ENCODE results near the gene CACNG6. TPM values are rescaled to one million over a fixed set of nuclear protein-coding genes. Genes with fewer than 3 reads are reported as not detected.
A peak's percentile ranks its signal among the peaks of the same experiment; 100 is the strongest.
"Not testable (repeated sequence)": the region's sequence is repeated elsewhere in the genome, so short reads cannot be mapped to it uniquely, and the experiment has no call there.

The CACNG6 gene
- total and polyA plus RNA-seq, 5 donors = not detected

- ATAC-seq = no peak
- no peak for DNase-seq
- intact Hi-C loops (cut with DNase I) = loop anchor here (10.0 kb wide), 4 partner anchors 124 to 234 kb away; partner anchors contain the start of gene CACNG7 (in 2 of the 4)
- Histone ChIP-seq H3K27ac (ENCODE audit: low read length) (no peak overlapping the region), H3K4me1 (ENCODE audit: control insufficient read depth, insufficient read depth, low read length) (no peaks in the 10 kb centered on the region), H3K9me3 (ENCODE audit: control insufficient read depth, low read length) (no peaks in the 10 kb centered on the region), H3K27me3 (ENCODE audit: control insufficient read depth, insufficient read depth) (no peaks in the 10 kb centered on the region), H3K4me3 (ENCODE audit: low read length) (no peak overlapping the region)
- WGBS = 75% methylated on average over 3 of the region's 3 CpGs
Observed at GRCh38 chr19:54029301-54029700, 37.9 kb downstream of the CACNG6 start.

- intact Hi-C loops (cut with DNase I) = loop anchor here (10.0 kb wide), 4 partner anchors 125 to 235 kb away; partner anchors contain the start of gene CACNG7 (in 2 of the 4)
- no peak overlapping the region for H3K27ac ChIP-seq (ENCODE audit: low read length)
- no peaks in the 10 kb centered on the region for H3K4me1 ChIP-seq (ENCODE audit: control insufficient read depth, insufficient read depth, low read length)
- H3K27me3 ChIP-seq (ENCODE audit: control insufficient read depth, insufficient read depth) = no peaks in the 10 kb centered on the region
- WGBS = 34% methylated on average over 9 of the region's 9 CpGs
- DNase-seq (peak in 2 of 3 donors; percentile 32 to 66), ATAC-seq (peak in 1 of 2 donors; percentile 45)
- no peaks in the 10 kb centered on the region for H3K9me3 ChIP-seq (ENCODE audit: control insufficient read depth, low read length)
- H3K4me3 ChIP-seq (ENCODE audit: low read length) = no peak overlapping the region
Observed at GRCh38 chr19:54029930-54030490, 38.6 kb downstream of the CACNG6 start.

GRCh38 chr19:54030895-54031586 is 39.6 kb downstream of the CACNG6 start:
- H3K27me3 ChIP-seq (ENCODE audit: control insufficient read depth, insufficient read depth) = no peaks in the 10 kb centered on the region
- DNase-seq (no peak), ATAC-seq (no peak)
- H3K27ac ChIP-seq (ENCODE audit: low read length) = no peak overlapping the region
- H3K9me3 ChIP-seq (ENCODE audit: control insufficient read depth, low read length) = no peaks in the 10 kb centered on the region
- 37% methylated on average over 13 of the region's 13 CpGs for WGBS
- no peaks in the 10 kb centered on the region for H3K4me1 ChIP-seq (ENCODE audit: control insufficient read depth, insufficient read depth, low read length)
- no peak overlapping the region for H3K4me3 ChIP-seq (ENCODE audit: low read length)
- intact Hi-C loops (cut with DNase I) = no loop called here

- intact Hi-C loops (cut with DNase I) = no loop called here
- WGBS = 54% methylated on average over 4 of the region's 4 CpGs
- H3K27me3 ChIP-seq (ENCODE audit: control insufficient read depth, insufficient read depth) = no peaks in the 10 kb centered on the region
Observed at GRCh38 chr19:54035215-54036178, 44.1 kb downstream of the CACNG6 start.

GRCh38 chr19:54036542-54036941 is 45.1 kb downstream of the CACNG6 start:
- H3K27ac ChIP-seq (ENCODE audit: low read length); H3K4me1 ChIP-seq (ENCODE audit: control insufficient read depth, insufficient read depth, low read length); DNase-seq; H3K9me3 ChIP-seq (ENCODE audit: control insufficient read depth, low read length); intact Hi-C loops (cut with DNase I); ATAC-seq; H3K4me3 ChIP-seq (ENCODE audit: low read length); H3K27me3 ChIP-seq (ENCODE audit: control insufficient read depth, insufficient read depth): not testable (repeated sequence)
- WGBS = 78% methylated on average over 5 of the region's 5 CpGs

More at GRCh38 chr19:54035215-54036178, 44.1 kb downstream of the CACNG6 start:
- no peaks in the 10 kb centered on the region for H3K9me3 ChIP-seq (ENCODE audit: control insufficient read depth, low read length)
- ATAC-seq (no peak), DNase-seq (no peak)
- H3K4me3 ChIP-seq (ENCODE audit: low read length) = no peak overlapping the region
- no peak overlapping the region for H3K27ac ChIP-seq (ENCODE audit: low read length)
- H3K4me1 ChIP-seq (ENCODE audit: control insufficient read depth, insufficient read depth, low read length) = no peaks in the 10 kb centered on the region

- WGBS = 82% methylated on average over 4 of the region's 4 CpGs
- DNase-seq (no peak), ATAC-seq (no peak)
- Histone ChIP-seq H3K27ac (ENCODE audit: low read length) (no peak overlapping the region), H3K4me3 (ENCODE audit: low read length) (no peak overlapping the region), H3K27me3 (ENCODE audit: control insufficient read depth, insufficient read depth) (no peaks in the 10 kb centered on the region), H3K9me3 (ENCODE audit: control insufficient read depth, low read length) (no peaks in the 10 kb centered on the region), H3K4me1 (ENCODE audit: control insufficient read depth, insufficient read depth, low read length) (no peaks in the 10 kb centered on the region)
- intact Hi-C loops (cut with DNase I) = no loop called here
Observed at GRCh38 chr19:54040003-54040402, 48.6 kb downstream of the CACNG6 start.

GRCh38 chr19:54041969-54042606 is 50.7 kb downstream of the CACNG6 start:
- Histone ChIP-seq H3K27ac (ENCODE audit: low read length) (no peak overlapping the region), H3K27me3 (ENCODE audit: control insufficient read depth, insufficient read depth) (no peaks in the 10 kb centered on the region), H3K4me1 (ENCODE audit: control insufficient read depth, insufficient read depth, low read length) (no peaks in the 10 kb centered on the region), H3K9me3 (ENCODE audit: control insufficient read depth, low read length) (no peaks in the 10 kb centered on the region), H3K4me3 (ENCODE audit: low read length) (no peak overlapping the region)
- DNase-seq (no peak), ATAC-seq (no peak)
- intact Hi-C loops (cut with DNase I) = no loop called here
- WGBS = 54% methylated on average over 9 of the region's 9 CpGs

- H3K4me3 ChIP-seq (ENCODE audit: low read length) = no peak overlapping the region
- intact Hi-C loops (cut with DNase I) = no loop called here
- WGBS = 77% methylated on average over 3 of the region's 3 CpGs
- H3K27me3 ChIP-seq (ENCODE audit: control insufficient read depth, insufficient read depth) = no peaks in the 10 kb centered on the region
- no peak for DNase-seq
- no peak overlapping the region for H3K27ac ChIP-seq (ENCODE audit: low read length)
- ATAC-seq = no peak
- H3K9me3 ChIP-seq (ENCODE audit: control insufficient read depth, low read length) = no peaks in the 10 kb centered on the region
- H3K4me1 ChIP-seq (ENCODE audit: control insufficient read depth, insufficient read depth, low read length) = no peaks in the 10 kb centered on the region
Observed at GRCh38 chr19:54042989-54043388, 51.6 kb downstream of the CACNG6 start.

GRCh38 chr19:54045771-54046170 is 54.3 kb downstream of the CACNG6 start:
- Histone ChIP-seq H3K4me3 (ENCODE audit: low read length) (no peak overlapping the region), H3K27ac (ENCODE audit: low read length) (no peak overlapping the region), H3K4me1 (ENCODE audit: control insufficient read depth, insufficient read depth, low read length) (no peaks in the 10 kb centered on the region), H3K9me3 (ENCODE audit: control insufficient read depth, low read length) (no peaks in the 10 kb centered on the region), H3K27me3 (ENCODE audit: control insufficient read depth, insufficient read depth) (no peaks in the 10 kb centered on the region)
- intact Hi-C loops (cut with DNase I) = no loop called here
- DNase-seq (no peak), ATAC-seq (no peak)
- 84% methylated on average over 2 of the region's 2 CpGs for WGBS

- no peaks in the 10 kb centered on the region for H3K27me3 ChIP-seq (ENCODE audit: control insufficient read depth, insufficient read depth)
- WGBS = 80% methylated on average over 4 of the region's 4 CpGs
- intact Hi-C loops (cut with DNase I) = no loop called here
- H3K4me3 ChIP-seq (ENCODE audit: low read length) = no peak overlapping the region
- ATAC-seq (no peak), DNase-seq (no peak)
- no peaks in the 10 kb centered on the region for H3K4me1 ChIP-seq (ENCODE audit: control insufficient read depth, insufficient read depth, low read length)
- no peaks in the 10 kb centered on the region for H3K9me3 ChIP-seq (ENCODE audit: control insufficient read depth, low read length)
- no peak overlapping the region for H3K27ac ChIP-seq (ENCODE audit: low read length)
Observed at GRCh38 chr19:54047616-54048015, 56.2 kb downstream of the CACNG6 start.

Measured in right cardiac atrium (tissue), 5 donors.